H9 (cell line): ENCODE measurements around the gene WDR20. TPM values are rescaled to one million over a fixed set of nuclear protein-coding genes. Genes with fewer than 3 reads are reported as not detected.
A peak's percentile ranks its signal among the peaks of the same experiment; 100 is the strongest.

ENCODE experiments used
- DNase-seq: peaks from one replicate; pipeline ENCODE4 v3.0.0-alpha.2; 2017
- H2AFZ ChIP-seq: one replicate; pipeline ENCODE4 v1.6.1; 2013; ENCODE audit warnings: mild to moderate bottlenecking, low read length, control low read depth, moderate library complexity
- H2AK5ac ChIP-seq: 2 replicates; pipeline ENCODE4 v1.6.1; 2013; ENCODE audit warnings: low read length, control low read depth, mixed read lengths; ENCODE audit not compliant: insufficient read length
- H2BK120ac ChIP-seq: one replicate; pipeline ENCODE4 v1.6.1; 2013; ENCODE audit warnings: low read depth, mild to moderate bottlenecking, low read length, control low read depth, inconsistent platforms; ENCODE audit not compliant: poor library complexity, severe bottlenecking
- H2BK12ac ChIP-seq: 2 replicates; pipeline ENCODE4 v1.6.1; 2013; ENCODE audit warnings: low read length, control low read depth, mixed read lengths, low read depth; ENCODE audit not compliant: insufficient read length
- H2BK15ac ChIP-seq: 2 replicates; pipeline ENCODE4 v1.6.1; 2013; ENCODE audit warnings: low read depth, low read length, control low read depth
- H2BK20ac ChIP-seq: one replicate; pipeline ENCODE4 v1.6.1; 2013; ENCODE audit warnings: low read depth, mild to moderate bottlenecking, low read length, control low read depth, inconsistent platforms; ENCODE audit not compliant: poor library complexity, severe bottlenecking
- H2BK5ac ChIP-seq: 2 replicates; pipeline ENCODE4 v1.6.1; 2013; ENCODE audit warnings: low read length, control low read depth, mixed read lengths; ENCODE audit not compliant: insufficient read length
- H3K14ac ChIP-seq: 2 replicates; pipeline ENCODE4 v1.6.1; 2013; ENCODE audit warnings: low read length, control low read depth; ENCODE audit not compliant: insufficient read depth
- H3K18ac ChIP-seq: 2 replicates; pipeline ENCODE4 v1.6.1; 2013; ENCODE audit warnings: low read depth, mild to moderate bottlenecking, mixed read lengths, low read length, control low read depth; ENCODE audit not compliant: insufficient read length
- H3K23ac ChIP-seq: 2 replicates; pipeline ENCODE4 v1.6.1; 2013; ENCODE audit warnings: low read length, control low read depth, mixed read lengths, low read depth; ENCODE audit not compliant: insufficient read length
- H3K23me2 ChIP-seq: 2 replicates; pipeline ENCODE4 v1.6.1; 2013; ENCODE audit warnings: low read depth, mild to moderate bottlenecking, mixed read lengths, low read length, control low read depth; ENCODE audit not compliant: insufficient read length, poor library complexity, severe bottlenecking
- H3K27ac ChIP-seq: 2 replicates; pipeline ENCODE4 v1.5.1; 2013; ENCODE audit warnings: low read length, control low read depth, mixed read lengths, low read depth; ENCODE audit not compliant: insufficient read length
- H3K27me3 ChIP-seq: 2 replicates; pipeline ENCODE4 v1.6.1; 2013; ENCODE audit warnings: low read length, control low read depth, inconsistent platforms; ENCODE audit not compliant: insufficient read depth
- H3K4ac ChIP-seq: 2 replicates; pipeline ENCODE4 v1.6.1; 2013; ENCODE audit warnings: low read depth, mild to moderate bottlenecking, control low read depth, inconsistent platforms, low read length, moderate library complexity
- H3K4me1 ChIP-seq: 2 replicates; pipeline ENCODE4 v1.6.1; 2013; ENCODE audit warnings: low read length, control low read depth, inconsistent platforms; ENCODE audit not compliant: insufficient read depth
- H3K4me2 ChIP-seq: 2 replicates; pipeline ENCODE4 v1.6.1; 2013; ENCODE audit warnings: low read length, control low read depth, mixed read lengths; ENCODE audit not compliant: insufficient read length, insufficient read depth
- H3K56ac ChIP-seq: 2 replicates; pipeline ENCODE4 v1.6.1; 2013; ENCODE audit warnings: low read depth, mild to moderate bottlenecking, mixed read lengths, low read length, control low read depth; ENCODE audit not compliant: insufficient read length
- H3K79me1 ChIP-seq: 2 replicates; pipeline ENCODE4 v1.6.1; 2013; ENCODE audit warnings: low read depth, mild to moderate bottlenecking, moderate library complexity, low read length, control low read depth, inconsistent platforms; ENCODE audit not compliant: insufficient read depth, poor library complexity, severe bottlenecking
- H3K79me2 ChIP-seq: 2 replicates; pipeline ENCODE4 v1.6.1; 2013; ENCODE audit warnings: low read length, control low read depth, inconsistent platforms; ENCODE audit not compliant: insufficient read depth
- H3K9ac ChIP-seq: 2 replicates; pipeline ENCODE4 v1.6.1; 2013; ENCODE audit warnings: low read length, control low read depth, mixed read lengths; ENCODE audit not compliant: insufficient read length; ENCODE audit errors: extremely low read depth
- H3K9me3 ChIP-seq: one replicate; pipeline ENCODE4 v1.6.1; 2013; ENCODE audit warnings: low read depth, low read length, inconsistent platforms; ENCODE audit not compliant: control insufficient read depth
- H3T11ph ChIP-seq: one replicate; pipeline ENCODE4 v1.6.1; 2013; ENCODE audit warnings: mild to moderate bottlenecking, low read length, control low read depth, inconsistent platforms
- H4K20me1 ChIP-seq: one replicate; pipeline ENCODE4 v1.6.1; 2013; ENCODE audit not compliant: control insufficient read depth, insufficient read length, insufficient read depth
- H4K5ac ChIP-seq: 2 replicates; pipeline ENCODE4 v1.6.1; 2013; ENCODE audit warnings: low read depth, mild to moderate bottlenecking, mixed read lengths, low read length, control low read depth; ENCODE audit not compliant: insufficient read length
- H4K8ac ChIP-seq: replicated peaks from 2 replicates; pipeline ENCODE4 v1.6.1; 2013; ENCODE audit warnings: low read length, control low read depth, mixed read lengths, low read depth; ENCODE audit not compliant: insufficient read length
- H4K91ac ChIP-seq: 2 replicates; pipeline ENCODE4 v1.6.1; 2013; ENCODE audit warnings: low read depth, mild to moderate bottlenecking, moderate library complexity, mixed read lengths, low read length, control low read depth; ENCODE audit not compliant: insufficient read length
- H3K27ac Mint-ChIP-seq, 3 experiments: 2 replicates in 2 of 3; 3 replicates in 1 of 3; pipeline ENCODE4 v1.8.0; 2020 to 2021; ENCODE audit warnings: mixed read lengths in 3 of 3, mild to moderate bottlenecking in 1 of 3, moderate library complexity in 1 of 3
- H3K27me3 Mint-ChIP-seq: 2 replicates; pipeline ENCODE4 v1.8.0; 2021; ENCODE audit warnings: low read depth, mild to moderate bottlenecking, moderate library complexity, mixed read lengths
- H3K36me3 Mint-ChIP-seq, 3 experiments: 2 replicates in 2 of 3; 3 replicates in 1 of 3; pipeline ENCODE4 v1.8.0; 2020 to 2021; ENCODE audit warnings: low read depth in 3 of 3, mixed read lengths in 3 of 3; ENCODE audit not compliant: insufficient read depth in 1 of 3
- H3K4me1 Mint-ChIP-seq, 2 experiments: 2 replicates each; pipeline ENCODE4 v1.8.0; 2020; ENCODE audit warnings: mixed read lengths in 2 of 2
- H3K4me3 Mint-ChIP-seq, 2 experiments: 2 replicates in 1 of 2; 3 replicates in 1 of 2; pipeline ENCODE4 v1.8.0; 2020 to 2021; ENCODE audit warnings: mild to moderate bottlenecking in 2 of 2, mixed read lengths in 2 of 2, moderate library complexity in 1 of 2
- H3K9me3 Mint-ChIP-seq, 2 experiments: 2 replicates in 1 of 2; 3 replicates in 1 of 2; pipeline ENCODE4 v1.8.0; 2020; ENCODE audit warnings: mild to moderate bottlenecking in 2 of 2, mixed read lengths in 2 of 2, moderate library complexity in 1 of 2
- CTCF ChIP-seq: fragments of 200-600 bp; sonication (generic); conservative IDR thresholded peaks from 3 replicates; pipeline ENCODE4 v1.8.0; 2021; ENCODE audit warnings: antibody characterized with exemption, mild to moderate bottlenecking
- WGBS: extraction: QIAGEN DNeasy Blood & Tissue Kit; methylation state at CpG from one replicate; pipeline ENCODE4 v1.1.7; 2013; ENCODE audit warnings: missing lambda C conversion rate, low lambda C conversion rate, mixed read lengths; ENCODE audit not compliant: insufficient read length; ENCODE audit errors: extremely low coverage; 5-methylcytosine and 5-hydroxymethylcytosine counted together
- total RNA-seq: library from RNA; stranded (reverse); gene quantifications from 2 replicates; pipeline ENCODE4 v1.2.1, GENCODE V29; 2021

Gene WDR20
- total RNA-seq, 1 experiment from 2014 or later = 31.6 TPM

GRCh38 chr14:102140027-102140749, 491 bp downstream of the WDR20 start:
- no peaks in the 10 kb centered on the region; the same call in 1 of the 2 replicates for H3K4me1 ChIP-seq
- no peak overlapping the region for H2AK5ac ChIP-seq
- H2AFZ ChIP-seq = peak overlapping the region; percentile 52
- no peak overlapping the region for H2BK20ac ChIP-seq
- no peaks in the 10 kb centered on the region for H3K79me1 ChIP-seq
- H4K91ac ChIP-seq = no peak overlapping the region
- H3K56ac ChIP-seq = no peak overlapping the region
- Mint-ChIP-seq H3K36me3 (peaks cover 0 to 7% (median under 1%) of the 10 kb centered on the region in 3 experiments; a peak in 4 of 7 replicates), H3K27me3 (no peaks in the 10 kb centered on the region), H3K9me3 (no peaks in the 10 kb centered on the region), H3K4me1 (peaks cover 19 to 28% of the 10 kb centered on the region in 2 experiments), H3K27ac (peak overlapping the region; percentile 96 to 99 (median 97); a peak in 6 of 7 replicates), H3K4me3 (peak overlapping the region; percentile 98)
- H3K23ac ChIP-seq = no peak overlapping the region
- no peak overlapping the region for H2BK15ac ChIP-seq
- H3K79me2 ChIP-seq = peaks cover 14% of the 10 kb centered on the region; the same call in 1 of the 2 replicates
- H3K14ac ChIP-seq = peak overlapping the region; percentile 87; the same call in 1 of the 2 replicates
- H3K4ac ChIP-seq = no peak overlapping the region
- no peak overlapping the region for H3K18ac ChIP-seq
- peak; percentile 30 for DNase-seq
- no peak overlapping the region for H2BK5ac ChIP-seq
- peak overlapping the region; percentile 97 for H3K9ac ChIP-seq
- peak overlapping the region; percentile 96 for H3K4me2 ChIP-seq
- H3K27ac ChIP-seq = no peak overlapping the region
- no CpG with 5 or more reads among the region's 48 CpGs for WGBS
- H4K8ac ChIP-seq = no peak overlapping the region
- H4K5ac ChIP-seq = no peak overlapping the region
- no peak overlapping the region for H2BK120ac ChIP-seq
- H4K20me1 ChIP-seq = no peaks in the 10 kb centered on the region
- no peak overlapping the region for H2BK12ac ChIP-seq
- peaks cover 6% of the 10 kb centered on the region for H3K23me2 ChIP-seq
- no peaks in the 10 kb centered on the region for H3K27me3 ChIP-seq
- no peaks in the 10 kb centered on the region for H3K9me3 ChIP-seq
- TF ChIP-seq CTCF = no peak
- no peak overlapping the region for H3T11ph ChIP-seq
